Heart right ventricle (tissue), 16 donors: ENCODE data around the gene ERBB4. TPM values are rescaled to one million over a fixed set of nuclear protein-coding genes. Genes with fewer than 3 reads are reported as not detected.

Experiments
- ATAC-seq, 8 donors: fragments of 200-7000 bp; cut with Tn5 transposase; one replicate each; pipeline ENCODE4 v1.9.1; 2020; ENCODE audit warnings: mild to moderate bottlenecking in 8 of 8, moderate library complexity in 8 of 8, moderate number of reproducible peaks in 1 of 8
- DNase-seq, 2 donors: peaks; one replicate each; pipeline ENCODE4 v3.0.0-alpha.2; 2020
- H3K27ac ChIP-seq, 10 donors: fragments of 200-600 bp; sonication (generic) in 2 of 10; one replicate each; pipeline versions ENCODE4 v1.5.0 to v1.8.0; 2020 to 2022; ENCODE audit warnings: mild to moderate bottlenecking in 3 of 10
- H3K27me3 ChIP-seq, 7 donors: fragments of 200-600 bp; one replicate each; pipeline ENCODE4 v1.8.0; 2021 to 2022; ENCODE audit warnings: mild to moderate bottlenecking in 2 of 7
- H3K36me3 ChIP-seq, 9 donors: fragments of 200-600 bp; sonication (generic) in 1 of 9; one replicate each; pipeline versions ENCODE4 v1.5.0 to v1.8.0; 2020 to 2022; ENCODE audit warnings: mild to moderate bottlenecking in 2 of 9
- H3K4me1 ChIP-seq, 9 donors: fragments of 200-600 bp; sonication (generic) in 1 of 9; one replicate each; pipeline versions ENCODE4 v1.5.0 to v1.8.0; 2020 to 2022; ENCODE audit warnings: mild to moderate bottlenecking in 4 of 9
- H3K4me3 ChIP-seq, 10 donors: fragments of 200-600 bp; sonication (generic) in 2 of 10; one replicate each; pipeline versions ENCODE4 v1.5.0 to v1.8.0; 2020 to 2022; ENCODE audit warnings: mild to moderate bottlenecking in 7 of 10, moderate library complexity in 2 of 10
- H3K9me3 ChIP-seq, 11 donors: fragments of 200-600 bp in 10 of 11; sonication (generic) in 2 of 11; one replicate each; pipeline versions ENCODE4 v1.5.0 to v1.8.0; 2013 to 2022; ENCODE audit warnings: mild to moderate bottlenecking in 2 of 11, control low read depth in 1 of 11, moderate library complexity in 1 of 11
- WGBS, 2 donors: extraction: QIAGEN DNeasy Blood & Tissue Kit; methylation state at CpG; one replicate each; pipeline ENCODE4 v1.1.7; 2013; ENCODE audit warnings: inconsistent platforms in 1 of 2; 5-methylcytosine and 5-hydroxymethylcytosine counted together
- intact Hi-C, 10 donors: fragments of 100-400 bp; cut with DNase I; formaldehyde crosslinking; loops; one replicate each; pipeline versions ENCODE4 v1.11.1 to v1.14.2; 2022
- polyA plus RNA-seq, 2 donors: library from polyadenylated mRNA; stranded (reverse); fragments of 200-250 nt; gene quantifications; one replicate each; pipeline ENCODE4 v1.2.3, GENCODE V29; 2013
- total RNA-seq, 10 donors: library from RNA; stranded (reverse); fragmentation: NEBNext Ultra II Directional in 3 of 10; extraction: Animal tissue kit (Norgen Biotek cat#: 25700) in 3 of 10; gene quantifications; one replicate each; pipeline versions ENCODE4 v1.2.1 to v1.2.4, GENCODE V29; 2021 to 2023
- TF ChIP-seq, protein P1 (sequence below), 9 donors: fragments of 200-600 bp; sonication (generic) in 2 of 9; IDR thresholded peaks; one replicate each; pipeline versions ENCODE4 v1.5.0 to v1.8.0; 2021 to 2022; ENCODE audit warnings: antibody characterized with exemption in 9 of 9, mild to moderate bottlenecking in 5 of 9, moderate library complexity in 1 of 9
- donor health status: Arrhythmogenic right ventricular cardiomyopathy.
- donor health status: ischemic (EF 13 %, LVEDD 7.1; RV severe dilation, severe dysfunction).
- donor health status: healthy with polysubstance abuse.
- donor health status: DM: no; HTN: yes; CAD: no.
- donor health status: DM: no; HTN: no; CAD: no.
- donor health status: ischemic (EF 25% LVEDD 6.9; RV normal size, moderate dysfunction).
- donor health status: ischemic (EF 25% LVEDD 5.7; RV mildly dilated, moderate dysfunction).
- donor health status: healthy.
- donor health status: DM: yes; HTN: yes; CAD: no.
- donor health status: Ischemic cardiomyopathy.
- donor health status: ischemic (EF 35%, LVEDD 5.7; RV mildly dilated, moderate dysfunction).
- donor health status: nonischemic (EF 11% LVEDD 7.7; RV severe dilation, severe dysfunction).
- donor health status: DM: yes; HTN: yes; CAD: no.
- donor health status: PGD.
- donor health status: ischemic (EF 29% LVEDD 5.4; RV normal size, mild dysfunction).
- donor health status: nonischemic (EF 23%, LVEDD 6.1; RV moderate dilation, normal function).

The ERBB4 gene
- total and polyA plus RNA-seq, 12 donors: 1.2 to 24.6 (median 16.1) TPM

DNA sequence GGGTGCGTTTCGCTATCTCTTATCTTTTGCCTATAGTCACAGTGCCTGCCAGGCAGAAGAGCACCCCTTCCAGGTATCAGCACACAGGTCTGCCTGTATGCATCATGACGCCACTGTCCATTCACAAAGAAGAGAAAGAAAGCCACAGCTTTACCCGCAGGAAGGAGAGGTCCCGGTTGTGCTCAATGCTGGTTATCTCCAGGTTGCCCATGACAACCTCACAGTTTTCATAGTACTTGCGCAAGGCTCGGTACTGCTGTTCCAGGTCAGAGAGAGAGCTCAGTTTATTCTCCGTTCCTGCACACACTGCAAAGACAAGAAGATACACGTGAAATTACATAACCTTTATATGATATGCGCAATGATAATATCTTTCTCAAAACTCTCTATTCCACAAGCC lies 414.0 kb downstream of the ERBB4 start:
- ATAC-seq: peak in 3 of 8 donors; percentile 42 to 74 (median 70)
- no peaks in the 10 kb centered on the region for H3K4me1 ChIP-seq
- TF ChIP-seq, protein P1, sequence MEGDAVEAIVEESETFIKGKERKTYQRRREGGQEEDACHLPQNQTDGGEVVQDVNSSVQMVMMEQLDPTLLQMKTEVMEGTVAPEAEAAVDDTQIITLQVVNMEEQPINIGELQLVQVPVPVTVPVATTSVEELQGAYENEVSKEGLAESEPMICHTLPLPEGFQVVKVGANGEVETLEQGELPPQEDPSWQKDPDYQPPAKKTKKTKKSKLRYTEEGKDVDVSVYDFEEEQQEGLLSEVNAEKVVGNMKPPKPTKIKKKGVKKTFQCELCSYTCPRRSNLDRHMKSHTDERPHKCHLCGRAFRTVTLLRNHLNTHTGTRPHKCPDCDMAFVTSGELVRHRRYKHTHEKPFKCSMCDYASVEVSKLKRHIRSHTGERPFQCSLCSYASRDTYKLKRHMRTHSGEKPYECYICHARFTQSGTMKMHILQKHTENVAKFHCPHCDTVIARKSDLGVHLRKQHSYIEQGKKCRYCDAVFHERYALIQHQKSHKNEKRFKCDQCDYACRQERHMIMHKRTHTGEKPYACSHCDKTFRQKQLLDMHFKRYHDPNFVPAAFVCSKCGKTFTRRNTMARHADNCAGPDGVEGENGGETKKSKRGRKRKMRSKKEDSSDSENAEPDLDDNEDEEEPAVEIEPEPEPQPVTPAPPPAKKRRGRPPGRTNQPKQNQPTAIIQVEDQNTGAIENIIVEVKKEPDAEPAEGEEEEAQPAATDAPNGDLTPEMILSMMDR (IDR thresholded peaks at IDR 0.05): no peak
- WGBS, 2 donors: 37 to 41% methylated on average over 10 of the region's 10 CpGs
- H3K4me3 ChIP-seq: peak overlapping the region in 2 of 10 donors; percentile 6 to 8
- H3K9me3 ChIP-seq: peaks cover 0 to 4% (median 0%) of the 10 kb centered on the region in 11 donors
- intact Hi-C loops: no loop called here
- no peaks in the 10 kb centered on the region for H3K27me3 ChIP-seq
- H3K36me3 ChIP-seq: no peaks in the 10 kb centered on the region
- no peak overlapping the region for H3K27ac ChIP-seq
- DNase-seq: no peak

DNA sequence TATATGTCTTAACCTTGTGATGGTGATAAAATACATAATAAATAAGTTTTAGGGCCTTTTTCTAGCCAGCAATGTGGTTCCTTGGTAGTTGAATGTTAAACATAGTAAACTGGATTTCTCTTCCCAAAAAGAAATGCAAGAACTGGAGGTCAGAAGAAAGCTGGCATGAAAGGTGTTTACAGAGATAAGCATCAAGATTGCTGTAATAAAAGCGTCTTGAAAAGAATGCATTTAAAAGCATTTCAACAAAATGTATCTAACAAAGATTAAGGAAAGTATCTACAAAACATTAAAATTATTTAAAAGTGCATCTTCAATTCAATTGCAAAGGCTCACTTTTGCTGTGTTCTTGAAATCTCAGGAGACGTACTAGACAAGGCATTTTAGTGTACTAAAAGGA lies 419.0 kb downstream of the ERBB4 start:
- DNase-seq: no peak
- TF ChIP-seq, protein P1 (IDR thresholded peaks at IDR 0.05): no peak
- H3K4me3 ChIP-seq: no peak overlapping the region
- peaks cover 0 to 7% (median 0%) of the 10 kb centered on the region in 9 donors for H3K4me1 ChIP-seq
- 74 to 78% methylated on average over 2 of the region's 2 CpGs for WGBS, 2 donors
- no peaks in the 10 kb centered on the region for H3K27me3 ChIP-seq
- no peaks in the 10 kb centered on the region for H3K9me3 ChIP-seq
- intact Hi-C loops: no loop called here
- H3K27ac ChIP-seq: no peak overlapping the region
- H3K36me3 ChIP-seq: no peaks in the 10 kb centered on the region
- ATAC-seq: no peak

DNA sequence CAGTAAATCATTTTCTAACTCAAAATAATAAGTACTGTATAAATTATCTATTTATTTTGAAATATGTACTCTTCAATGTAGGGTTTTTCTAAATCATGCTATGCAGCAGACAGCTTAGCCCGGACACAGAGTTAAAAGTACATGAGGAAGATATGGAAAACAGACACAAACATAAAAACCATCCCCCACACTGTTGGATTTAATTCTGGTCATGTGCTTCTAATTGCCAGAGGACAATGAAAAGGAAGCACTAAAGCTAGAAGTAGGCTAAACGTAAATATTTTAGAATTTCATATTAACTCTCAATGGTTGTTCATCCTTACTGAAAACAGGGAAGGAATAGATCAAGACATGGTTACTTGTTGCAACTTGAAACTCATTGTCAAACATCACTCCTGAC lies 420.7 kb downstream of the ERBB4 start:
- no peaks in the 10 kb centered on the region for H3K9me3 ChIP-seq
- H3K36me3 ChIP-seq: no peaks in the 10 kb centered on the region
- H3K4me1 ChIP-seq: peaks cover 0 to 7% (median 0%) of the 10 kb centered on the region in 9 donors
- no peaks in the 10 kb centered on the region for H3K27me3 ChIP-seq
- ATAC-seq: no peak
- TF ChIP-seq, protein P1 (IDR thresholded peaks at IDR 0.05): no peak
- WGBS, 2 donors: 32 to 38% methylated on average over 2 of the region's 2 CpGs
- DNase-seq: no peak
- no peak overlapping the region for H3K4me3 ChIP-seq
- no peak overlapping the region for H3K27ac ChIP-seq
- intact Hi-C loops: no loop called here

DNA sequence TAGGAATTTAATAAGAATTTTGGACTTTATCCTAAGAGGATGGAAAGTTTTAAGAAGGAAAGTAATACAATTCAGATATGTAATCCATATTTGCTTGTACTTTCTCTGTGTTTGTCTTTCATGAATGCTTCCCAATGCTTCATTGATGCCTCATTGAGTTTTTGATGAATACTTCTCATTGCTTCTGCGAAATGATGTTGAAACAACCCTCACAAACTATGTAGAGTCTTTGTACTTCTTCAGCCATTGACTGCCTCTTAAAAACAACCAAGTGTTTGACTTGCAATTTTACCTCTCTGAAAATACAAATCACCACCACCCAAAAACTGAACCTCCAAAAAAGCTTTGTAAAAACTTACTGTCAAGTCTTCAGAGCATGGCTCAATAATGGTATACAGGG lies 424.1 kb downstream of the ERBB4 start:
- intact Hi-C loops: no loop called here

More for the DNA sequence above, 424.1 kb downstream of the ERBB4 start:
- H3K4me3 ChIP-seq: no peak overlapping the region
- DNase-seq (no peak), ATAC-seq (no peak)
- 95 to 100% methylated on average over 1 of the region's 1 CpG for WGBS, 2 donors
- H3K4me1 ChIP-seq: peaks cover 0 to 7% (median 0%) of the 10 kb centered on the region in 9 donors
- TF ChIP-seq, protein P1 (IDR thresholded peaks at IDR 0.05): no peak
- H3K9me3 ChIP-seq: no peaks in the 10 kb centered on the region
- H3K36me3 ChIP-seq: no peaks in the 10 kb centered on the region
- no peak overlapping the region for H3K27ac ChIP-seq
- no peaks in the 10 kb centered on the region for H3K27me3 ChIP-seq
